ENCODE results near the gene KCTD13. TPM values are rescaled to one million over a fixed set of nuclear protein-coding genes. Genes with fewer than 3 reads are reported as not detected.

KCTD13 gene
- total RNA-seq, 1 experiment from 2014 or later = 32.4 TPM

GRCh38 chr16:29858974-29859373 lies 67.1 kb downstream of the KCTD13 start:
- ChIA-PET POLR2A (ENCODE audit: low non-redundant PET) (no interaction called here), CTCF (no interaction called here)
- H3K9me3 ChIP-seq (ENCODE audit: low read depth, low read length, poor library complexity, severe bottlenecking) = no peaks in the 10 kb centered on the region
- BruUV-seq (replicated peaks) = no TSS peak
- no peak overlapping the region for H3K27ac ChIP-seq (ENCODE audit: low read depth, low read length, poor library complexity, severe bottlenecking)
- H3K4me3 ChIP-seq (ENCODE audit: low read depth, low read length, poor library complexity, severe bottlenecking) = no peak overlapping the region
- H3K4me1 ChIP-seq (ENCODE audit: insufficient read depth, low read length, poor library complexity, severe bottlenecking) = peaks cover 4% of the 10 kb centered on the region
- H3K36me3 ChIP-seq (ENCODE audit: insufficient read depth, low read length, poor library complexity, severe bottlenecking) = peaks cover 12% of the 10 kb centered on the region
- no peaks in the 10 kb centered on the region for H3K27me3 ChIP-seq (replicated peaks; ENCODE audit: insufficient read depth, low read depth, low read length, poor library complexity)
- TF ChIP-seq EZH2 (IDR thresholded peaks at IDR 0.05; ENCODE audit: borderline replicate concordance, low read depth, low read length, poor library complexity, severe bottlenecking) = no peak
- no peak for TF ChIP-seq CTCF (conservative IDR thresholded peaks at IDR 0.05; ENCODE audit: low read depth, low read length)
- intact Hi-C loops (cut with micrococcal nuclease; ENCODE audit: unreplicated experiment) = no loop called here
- DNase-seq (ENCODE audit: low spot score) = no peak

- no peak overlapping the region for H3K4me3 ChIP-seq (ENCODE audit: low read depth, low read length, poor library complexity, severe bottlenecking)
- TF ChIP-seq EZH2 (IDR thresholded peaks at IDR 0.05; ENCODE audit: borderline replicate concordance, low read depth, low read length, poor library complexity, severe bottlenecking) (no peak), CTCF (conservative IDR thresholded peaks at IDR 0.05; ENCODE audit: low read depth, low read length) (no peak)
- ChIA-PET CTCF (no interaction called here), POLR2A (ENCODE audit: low non-redundant PET) (no interaction called here)
- no peaks in the 10 kb centered on the region for H3K9me3 ChIP-seq (ENCODE audit: low read depth, low read length, poor library complexity, severe bottlenecking)
- H3K27me3 ChIP-seq (replicated peaks; ENCODE audit: insufficient read depth, low read depth, low read length, poor library complexity) = no peaks in the 10 kb centered on the region
- DNase-seq (ENCODE audit: low spot score) = no peak
- no TSS peak for BruUV-seq (replicated peaks)
- intact Hi-C loops (cut with micrococcal nuclease; ENCODE audit: unreplicated experiment) = no loop called here
- no peaks in the 10 kb centered on the region for H3K4me1 ChIP-seq (ENCODE audit: insufficient read depth, low read length, poor library complexity, severe bottlenecking)
- H3K27ac ChIP-seq (ENCODE audit: low read depth, low read length, poor library complexity, severe bottlenecking) = no peak overlapping the region
- H3K36me3 ChIP-seq (ENCODE audit: insufficient read depth, low read length, poor library complexity, severe bottlenecking) = peaks cover 12% of the 10 kb centered on the region
Observed at GRCh38 chr16:29858149-29858849, 67.7 kb downstream of the KCTD13 start.

- TF ChIP-seq EZH2 (IDR thresholded peaks at IDR 0.05; ENCODE audit: borderline replicate concordance, low read depth, low read length, poor library complexity, severe bottlenecking) = no peak
- no peak for TF ChIP-seq CTCF (conservative IDR thresholded peaks at IDR 0.05; ENCODE audit: low read depth, low read length)
- DNase-seq (ENCODE audit: low spot score) = no peak
- H3K9me3 ChIP-seq (ENCODE audit: low read depth, low read length, poor library complexity, severe bottlenecking) = no peaks in the 10 kb centered on the region
- no peaks in the 10 kb centered on the region for H3K27me3 ChIP-seq (replicated peaks; ENCODE audit: insufficient read depth, low read depth, low read length, poor library complexity)
- no peak overlapping the region for H3K27ac ChIP-seq (ENCODE audit: low read depth, low read length, poor library complexity, severe bottlenecking)
- H3K4me1 ChIP-seq (ENCODE audit: insufficient read depth, low read length, poor library complexity, severe bottlenecking) = peaks cover 4% of the 10 kb centered on the region
- ChIA-PET POLR2A (ENCODE audit: low non-redundant PET) (no interaction called here), CTCF (interaction anchor here (0.6 kb wide), 1 partner anchor 154 kb away, joined by 7 read pairs; no protein-coding TSS in a partner anchor)
- no TSS peak for BruUV-seq (replicated peaks)
- H3K36me3 ChIP-seq (ENCODE audit: insufficient read depth, low read length, poor library complexity, severe bottlenecking) = peaks cover 12% of the 10 kb centered on the region
- intact Hi-C loops (cut with micrococcal nuclease; ENCODE audit: unreplicated experiment) = no loop called here
- no peak overlapping the region for H3K4me3 ChIP-seq (ENCODE audit: low read depth, low read length, poor library complexity, severe bottlenecking)
Observed at GRCh38 chr16:29857133-29857760, 68.8 kb downstream of the KCTD13 start.

Other genes with a start within 250 kb of the KCTD13 start
- gene QPRT, start 247.0 kb downstream of the KCTD13 start, total RNA-seq (2021) = 31.1 and 48.3 TPM in 2 replicates
- not detected in 2 replicates for gene C16orf54, start 180.2 kb downstream of the KCTD13 start, total RNA-seq (2021)
- gene ZG16, start 148.0 kb downstream of the KCTD13 start, total RNA-seq (2021) = not detected in 2 replicates
- gene KIF22, start 135.5 kb downstream of the KCTD13 start, total RNA-seq (2021) = 171 and 186 TPM in 2 replicates
- 457 and 516 TPM in 2 replicates for gene MAZ, start 119.7 kb downstream of the KCTD13 start, total RNA-seq (2021)
- 9.0 TPM in 2 replicates for gene PRRT2, start 114.0 kb downstream of the KCTD13 start, total RNA-seq (2021)
- 47.4 and 50.0 TPM in 2 replicates for gene PAGR1, start 110.1 kb downstream of the KCTD13 start, total RNA-seq (2021)
- 5.6 and 7.1 TPM in 2 replicates for gene MVP, start 105.8 kb downstream of the KCTD13 start, total RNA-seq (2021)
- 51.7 and 55.6 TPM in 2 replicates for gene CDIPT, start 63.0 kb downstream of the KCTD13 start, total RNA-seq (2021)
- 7.0 and 9.1 TPM in 2 replicates for gene SEZ6L2, start 26.7 kb downstream of the KCTD13 start, total RNA-seq (2021)
- 2.0 and 2.5 TPM in 2 replicates for gene ASPHD1, start 25.7 kb downstream of the KCTD13 start, total RNA-seq (2021)
- 48.3 and 52.7 TPM in 2 replicates for gene TMEM219, start 35.9 kb upstream of the KCTD13 start, total RNA-seq (2021)
- gene TAOK2, start 47.6 kb upstream of the KCTD13 start, total RNA-seq (2021) = 49.9 and 50.2 TPM in 2 replicates
- gene HIRIP3, start 69.4 kb upstream of the KCTD13 start, total RNA-seq (2021) = 29.7 and 33.2 TPM in 2 replicates
- gene INO80E, start 70.0 kb upstream of the KCTD13 start, total RNA-seq (2021) = 115 and 120 TPM in 2 replicates
- gene DOC2A, start 84.8 kb upstream of the KCTD13 start, total RNA-seq (2021) = 3.2 and 5.4 TPM in 2 replicates
- not detected in 2 replicates for gene C16orf92, start 97.0 kb upstream of the KCTD13 start, total RNA-seq (2021)
- gene TLCD3B, start 105.0 kb upstream of the KCTD13 start, total RNA-seq (2021) = 1.9 and 2.6 TPM in 2 replicates
- gene ALDOA, start 139.5 kb upstream of the KCTD13 start, total RNA-seq (2021) = 1,552 and 1,729 TPM in 2 replicates
- gene PPP4C, start 149.8 kb upstream of the KCTD13 start, total RNA-seq (2021) = 122 and 127 TPM in 2 replicates
- 0.49 and 0.85 TPM in 2 replicates for gene TBX6, start 165.7 kb upstream of the KCTD13 start, total RNA-seq (2021)
- gene YPEL3, start 170.0 kb upstream of the KCTD13 start, total RNA-seq (2021) = 4.7 and 9.1 TPM in 2 replicates
- 2.5 and 4.4 TPM in 2 replicates for gene GDPD3, start 187.3 kb upstream of the KCTD13 start, total RNA-seq (2021)
- 59.5 and 74.6 TPM in 2 replicates for gene MAPK3, start 197.0 kb upstream of the KCTD13 start, total RNA-seq (2021)

All from A673 (cell line).